ENCODE results near the gene LMNTD1.
"Not testable (repeated sequence)": the region's sequence is repeated elsewhere in the genome, so short reads cannot be mapped to it uniquely, and the experiment has no call there.

Gene LMNTD1

GRCh38 chr12:25427337-25428249 is 125.5 kb downstream of the LMNTD1 start:
- no peak for DNase-seq (ENCODE audit: low spot score)

- not testable (repeated sequence) for DNase-seq (ENCODE audit: low spot score)
These were observed 126.3 kb downstream of the LMNTD1 start for GRCh38 chr12:25426821-25427220.

Data from ecto neural progenitor cell (in vitro differentiated cells).